HEK293 (cell line): ENCODE results near the gene CDH11.

Experiments
- CTCF ChIA-PET: fragments of 350-600 bp; formaldehyde crosslinking; extraction: SDS; loops from one replicate; lab custom pipeline; 2021; ENCODE audit warnings: antibody characterized with exemption; lab: Yijun Ruan, JAX
- POLR2A ChIA-PET: fragments of 300-600 bp; formaldehyde crosslinking; extraction: SDS; loops from one replicate; lab custom pipeline; 2020; ENCODE audit warnings: antibody characterized with exemption, inconsistent platforms; lab: Yijun Ruan, JAX
- H3K27ac ChIP-seq: fragments of 200-500 bp; sonication (Bioruptor generic); 2 replicates; pipeline ENCODE4 v1.5.1; 2014; ENCODE audit warnings: low read depth, low read length, control low read depth, inconsistent platforms; ENCODE audit errors: extremely low read depth
- H3K36me3 ChIP-seq, 2 experiments: fragments of 200-500 bp in 1 of 2; sonication (Bioruptor generic) in 1 of 2; 1 replicate in 1 of 2; 2 replicates in 1 of 2; pipeline ENCODE4 v1.5.1; 2014 to 2017; ENCODE audit warnings: inconsistent platforms in 2 of 2, low read length in 2 of 2; ENCODE audit not compliant: control insufficient read depth in 2 of 2, insufficient read depth in 1 of 2
- H3K4me1 ChIP-seq: fragments of 200-500 bp; sonication (Bioruptor generic); 2 replicates; pipeline ENCODE4 v1.5.1; 2014; ENCODE audit warnings: mild to moderate bottlenecking, low read length, inconsistent platforms; ENCODE audit not compliant: control insufficient read depth, insufficient read depth
- H3K4me3 ChIP-seq: 2 replicates; pipeline ENCODE4 v1.5.1; 2011; ENCODE audit warnings: low read depth, mild to moderate bottlenecking, control low read depth, low read length, moderate library complexity
- H3K9me3 ChIP-seq: fragments of 200-500 bp; sonication (Bioruptor generic); 2 replicates; pipeline ENCODE4 v1.5.1; 2014; ENCODE audit warnings: low read depth, low read length, inconsistent platforms; ENCODE audit not compliant: control insufficient read depth, insufficient read depth
- OVOL3 ChIP-seq: fragments of 450-650 bp; formaldehyde crosslinking; IDR thresholded peaks from 2 replicates; pipeline ENCODE4 v1.5.1; 2016; ENCODE audit warnings: missing biosample characterization, missing genetic modification characterization
- PRDM1 ChIP-seq: fragments of 450-650 bp; formaldehyde crosslinking; IDR thresholded peaks from 2 replicates; pipeline ENCODE4; 2016; ENCODE audit warnings: missing biosample characterization, missing genetic modification characterization
- RBAK ChIP-seq: fragments of 450-650 bp; formaldehyde crosslinking; IDR thresholded peaks from 2 replicates; pipeline ENCODE4 v1.5.1; 2016; ENCODE audit warnings: missing biosample characterization, missing genetic modification characterization
- REST ChIP-seq: fragments of 450-650 bp; formaldehyde crosslinking; IDR thresholded peaks from 2 replicates; pipeline ENCODE4 v1.5.1; 2016; ENCODE audit warnings: missing biosample characterization, missing genetic modification characterization
- ZBTB1 ChIP-seq: fragments of 450-650 bp; formaldehyde crosslinking; IDR thresholded peaks from 2 replicates; pipeline ENCODE4 v1.5.1; 2016; ENCODE audit warnings: missing biosample characterization, missing genetic modification characterization
- ZBTB26 ChIP-seq: fragments of 450-650 bp; formaldehyde crosslinking; optimal IDR thresholded peaks from 2 replicates; pipeline ENCODE3; 2016; ENCODE audit warnings: missing biosample characterization, mild to moderate bottlenecking, missing genetic modification characterization
- ZBTB49 ChIP-seq: fragments of 450-650 bp; formaldehyde crosslinking; IDR thresholded peaks from 2 replicates; pipeline ENCODE4 v1.5.1; 2016; ENCODE audit warnings: missing biosample characterization, missing genetic modification characterization, low read depth
- ZFP69B ChIP-seq: fragments of 450-650 bp; formaldehyde crosslinking; IDR thresholded peaks from 2 replicates; pipeline ENCODE4 v1.5.1; 2016; ENCODE audit warnings: missing biosample characterization, missing genetic modification characterization
- ZNF138 ChIP-seq: fragments of 450-650 bp; formaldehyde crosslinking; IDR thresholded peaks from 2 replicates; pipeline ENCODE4 v1.5.1; 2016; ENCODE audit warnings: missing biosample characterization, missing genetic modification characterization, borderline replicate concordance
- ZNF169 ChIP-seq: fragments of 450-650 bp; formaldehyde crosslinking; IDR thresholded peaks from 2 replicates; pipeline ENCODE4 v1.5.1; 2016; ENCODE audit warnings: missing biosample characterization, missing genetic modification characterization
- ZNF239 ChIP-seq: fragments of 450-650 bp; formaldehyde crosslinking; IDR thresholded peaks from 2 replicates; pipeline ENCODE4 v1.5.1; 2016; ENCODE audit warnings: missing biosample characterization, missing genetic modification characterization
- ZNF24 ChIP-seq: fragments of 450-650 bp; formaldehyde crosslinking; IDR thresholded peaks from 2 replicates; pipeline ENCODE4 v1.5.1; 2016; ENCODE audit warnings: missing biosample characterization, missing genetic modification characterization
- ZNF266 ChIP-seq: fragments of 450-650 bp; formaldehyde crosslinking; IDR thresholded peaks from 2 replicates; pipeline ENCODE4 v1.5.1; 2016; ENCODE audit warnings: missing biosample characterization, missing genetic modification characterization, low read depth
- ZNF302 ChIP-seq: fragments of 450-650 bp; formaldehyde crosslinking; IDR thresholded peaks from 2 replicates; pipeline ENCODE4 v1.5.1; 2016; ENCODE audit warnings: missing biosample characterization, missing genetic modification characterization, low read depth
- ZNF311 ChIP-seq: fragments of 450-650 bp; formaldehyde crosslinking; IDR thresholded peaks from 2 replicates; pipeline ENCODE4 v1.5.1; 2017; ENCODE audit warnings: missing biosample characterization, missing genetic modification characterization, borderline replicate concordance
- ZNF354C ChIP-seq: fragments of 450-650 bp; formaldehyde crosslinking; IDR thresholded peaks from 2 replicates; pipeline ENCODE4 v1.5.1; 2016; ENCODE audit warnings: missing biosample characterization, missing genetic modification characterization, low read depth, borderline replicate concordance
- ZNF513 ChIP-seq: fragments of 450-650 bp; IDR thresholded peaks from 2 replicates; pipeline ENCODE4 v1.5.1; 2018; ENCODE audit warnings: missing biosample characterization, missing genetic modification characterization
- ZNF544 ChIP-seq: fragments of 450-650 bp; formaldehyde crosslinking; IDR thresholded peaks from 2 replicates; pipeline ENCODE4 v1.5.0; 2017; ENCODE audit warnings: missing biosample characterization, missing genetic modification characterization
- ZNF692 ChIP-seq: fragments of 450-650 bp; formaldehyde crosslinking; IDR thresholded peaks from 2 replicates; pipeline ENCODE4 v1.5.1; 2016; ENCODE audit warnings: missing biosample characterization, missing genetic modification characterization
- ZNF704 ChIP-seq: fragments of 450-650 bp; formaldehyde crosslinking; IDR thresholded peaks from 2 replicates; pipeline ENCODE4 v1.5.1; 2016; ENCODE audit warnings: missing biosample characterization, missing genetic modification characterization
- ZNF768 ChIP-seq: fragments of 450-650 bp; formaldehyde crosslinking; IDR thresholded peaks from 2 replicates; pipeline ENCODE4 v1.5.1; 2018; ENCODE audit warnings: missing biosample characterization, mild to moderate bottlenecking, missing genetic modification characterization
- ZNF776 ChIP-seq: fragments of 450-650 bp; formaldehyde crosslinking; IDR thresholded peaks from 2 replicates; pipeline ENCODE4 v1.5.0; 2017; ENCODE audit warnings: missing biosample characterization, missing genetic modification characterization, borderline replicate concordance
- ZSCAN18 ChIP-seq: fragments of 450-650 bp; formaldehyde crosslinking; IDR thresholded peaks from 2 replicates; pipeline ENCODE4 v1.5.1; 2016; ENCODE audit warnings: missing biosample characterization, missing genetic modification characterization

The CDH11 gene

GRCh38 chr16:65125322-65125721 is 3.5 kb upstream of the CDH11 start:
- Histone ChIP-seq H3K4me1 (no peaks in the 10 kb centered on the region), H3K36me3 (no peaks in the 10 kb centered on the region), H3K4me3 (no peak overlapping the region), H3K27ac (no peak overlapping the region), H3K9me3 (no peaks in the 10 kb centered on the region)
- ChIA-PET CTCF (interaction anchor here (0.7 kb wide), 2 partner anchors 338 to 503 kb away, joined by 3 read pairs; no protein-coding TSS in a partner anchor), POLR2A (no interaction called here)
- TF ChIP-seq ZNF776 (tag by site-specific recombination) (no peak), REST (no peak), ZNF138 (tag by site-specific recombination) (no peak), ZNF768 (no peak), ZNF311 (tag by site-specific recombination) (no peak), ZBTB1 (tag by site-specific recombination) (no peak), ZNF692 (no peak), ZBTB26 (no peak), ZNF239 (tag by site-specific recombination) (no peak), OVOL3 (tag by site-specific recombination) (no peak), ZNF266 (tag by site-specific recombination) (no peak), ZNF169 (tag by site-specific recombination) (no peak), RBAK (tag by site-specific recombination) (no peak), ZBTB49 (tag by site-specific recombination) (no peak)

GRCh38 chr16:65124596-65124995 is 2.7 kb upstream of the CDH11 start:
- CTCF ChIA-PET: interaction anchor here (0.7 kb wide), 2 partner anchors 339 to 504 kb away, joined by 3 read pairs; no protein-coding TSS in a partner anchor
- H3K4me3 ChIP-seq: no peak overlapping the region
- H3K27ac ChIP-seq: no peak overlapping the region
- H3K4me1 ChIP-seq: no peaks in the 10 kb centered on the region
- no peaks in the 10 kb centered on the region for H3K9me3 ChIP-seq
- POLR2A ChIA-PET: no interaction called here
- no peaks in the 10 kb centered on the region for H3K36me3 ChIP-seq
- TF ChIP-seq ZNF704 (tag by site-specific recombination) (no peak), ZNF768 (no peak), ZNF24 (tag by site-specific recombination) (no peak), ZNF302 (tag by site-specific recombination) (no peak), ZNF513 (no peak), ZNF544 (no peak), ZSCAN18 (tag by site-specific recombination) (no peak), ZFP69B (no peak), ZNF354C (tag by site-specific recombination) (no peak), PRDM1 (tag by site-specific recombination) (no peak), ZBTB1 (tag by site-specific recombination) (no peak)
